GM23248 (cell line): Measurements from ENCODE around the gene DVL3.

Source experiments
- EZH2 ChIP-seq: fragments of 200-600 bp; sonication (generic); IDR thresholded peaks from 2 replicates; pipeline ENCODE4 v1.6.1; 2018; ENCODE audit warnings: antibody characterized with exemption, mild to moderate bottlenecking; ENCODE audit not compliant: insufficient read depth, poor library complexity, severe bottlenecking
- EZH2phosphoT487 ChIP-seq: fragments of 200-600 bp; sonication (generic); IDR thresholded peaks from 2 replicates; pipeline ENCODE4 v1.6.1; 2018; ENCODE audit warnings: antibody characterized with exemption, moderate library complexity, mild to moderate bottlenecking, low read depth; ENCODE audit not compliant: insufficient read depth

DNA sequence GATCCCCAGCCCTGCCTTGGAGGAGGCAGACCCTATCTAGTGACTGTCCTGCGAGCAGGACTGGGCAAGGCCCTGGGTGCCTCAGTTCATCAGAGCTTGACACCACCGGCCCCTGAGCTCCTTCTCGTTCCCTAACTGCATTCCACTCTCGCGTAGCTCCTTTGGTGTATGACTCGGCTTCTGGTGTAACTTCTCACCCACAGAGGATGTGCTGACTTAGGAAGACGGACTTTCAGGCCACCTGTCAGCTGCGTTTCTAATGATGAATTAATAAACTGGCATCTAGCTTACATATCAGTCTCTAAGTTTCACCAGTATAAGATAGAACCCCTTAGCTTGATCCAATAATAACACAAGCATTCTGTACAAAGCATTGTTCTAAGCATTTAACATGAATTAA, 48.3 kb downstream of the DVL3 start:
- TF ChIP-seq EZH2 (no peak), EZH2phosphoT487 (no peak)
